B cell (primary cell): ENCODE results near the gene LSM14A. TPM values are rescaled to one million over a fixed set of nuclear protein-coding genes. Genes with fewer than 3 reads are reported as not detected.
A peak's percentile ranks its signal among the peaks of the same experiment; 100 is the strongest.

ENCODE experiments used
- ATAC-seq: fragments of 200-7000 bp; cut with Tn5 transposase; one replicate; pipeline ENCODE4 v1.10.0; 2021; ENCODE audit warnings: low read depth, mild to moderate bottlenecking, moderate number of reproducible peaks, moderate library complexity
- CTCF ChIA-PET: fragments of 350-600 bp; sonication (Branson Sonifier 250); formaldehyde crosslinking; loops from one replicate; lab custom pipeline; 2021; ENCODE audit warnings: antibody characterized with exemption, inconsistent platforms; lab: Charles Lee
- POLR2A ChIA-PET: fragments of 350-600 bp; sonication (Branson Sonifier 250); formaldehyde crosslinking; loops from one replicate; lab custom pipeline; 2021; ENCODE audit warnings: antibody characterized with exemption; lab: Charles Lee
- DNase-seq: peaks from one replicate; pipeline ENCODE4 v3.0.0; 2013
- H2AFZ ChIP-seq: 2 replicates; pipeline ENCODE4 v1.6.1; 2012; ENCODE audit warnings: mild to moderate bottlenecking, low read depth, low read length; ENCODE audit not compliant: insufficient read depth, poor library complexity, severe bottlenecking
- H3K27ac ChIP-seq, 2 donors: 1 replicate in 1 of 2; 2 replicates in 1 of 2; pipeline ENCODE4 v1.5.1; 2012 to 2013; ENCODE audit warnings: low read length in 2 of 2, mild to moderate bottlenecking in 2 of 2, moderate library complexity in 1 of 2
- H3K27me3 ChIP-seq, 4 experiments: fragments of 200-600 bp in 1 of 4; sonication (generic) in 1 of 4; replicated peaks in 1 of 4; 1 replicate in 2 of 4; 2 replicates in 2 of 4; pipeline versions ENCODE4 v1.6.1 to v1.7.0; 2013 to 2016; ENCODE audit warnings: low read length in 3 of 4, mild to moderate bottlenecking in 2 of 4, mixed read lengths in 1 of 4, moderate library complexity in 1 of 4; ENCODE audit not compliant: insufficient read depth in 4 of 4, control insufficient read depth in 3 of 4; ENCODE audit errors: control extremely low read depth in 1 of 4
- H3K36me3 ChIP-seq, 2 experiments: replicated peaks in 1 of 2; 1 replicate in 1 of 2; 2 replicates in 1 of 2; pipeline versions ENCODE4 v1.6.1 to v1.7.1; 2013; ENCODE audit warnings: low read length in 1 of 2; ENCODE audit not compliant: insufficient read depth in 2 of 2, control insufficient read depth in 1 of 2; ENCODE audit errors: control extremely low read depth in 1 of 2, extremely low read depth in 1 of 2
- H3K4me1 ChIP-seq, 2 donors: fragments of 200-600 bp in 1 of 2; sonication (generic) in 1 of 2; 1 replicate in 1 of 2; 2 replicates in 1 of 2; pipeline versions ENCODE4 v1.5.1 to v1.6.1; 2013 to 2017; ENCODE audit warnings: low read length in 2 of 2; ENCODE audit not compliant: control insufficient read depth in 2 of 2, insufficient read depth in 2 of 2
- H3K4me2 ChIP-seq: replicated peaks from 2 replicates; pipeline ENCODE3; 2012; ENCODE audit warnings: mild to moderate bottlenecking, low read depth, low read length; ENCODE audit not compliant: poor library complexity, severe bottlenecking
- H3K4me3 ChIP-seq, 5 experiments: fragments of 200-600 bp in 1 of 5; sonication (generic) in 1 of 5; 1 replicate in 3 of 5; 2 replicates in 2 of 5; pipeline versions ENCODE4 v1.5.1 to v1.7.0; 2011 to 2016; ENCODE audit warnings: low read length in 4 of 5, mild to moderate bottlenecking in 4 of 5, low read depth in 2 of 5, control low read depth in 1 of 5, moderate library complexity in 1 of 5; ENCODE audit not compliant: insufficient read depth in 1 of 5; ENCODE audit errors: control extremely low read depth in 1 of 5, extremely low read depth in 1 of 5
- H3K79me2 ChIP-seq: fragments of 200-600 bp; sonication (generic); one replicate; pipeline ENCODE4 v1.6.0; 2016; ENCODE audit warnings: low read length; ENCODE audit not compliant: control insufficient read depth, insufficient read depth
- H3K9ac ChIP-seq: fragments of 200-600 bp; sonication (generic); 2 replicates; pipeline ENCODE4 v1.6.1; 2017; ENCODE audit warnings: mild to moderate bottlenecking, low read length, moderate library complexity
- H3K9me3 ChIP-seq, 3 donors: one replicate each; pipeline versions ENCODE4 v1.6.1 to v1.7.1; 2013; ENCODE audit warnings: low read length in 2 of 3; ENCODE audit not compliant: control insufficient read depth in 2 of 3, insufficient read depth in 1 of 3; ENCODE audit errors: control extremely low read depth in 1 of 3
- H4K20me1 ChIP-seq: 2 replicates; pipeline ENCODE4 v1.6.0; 2012; ENCODE audit warnings: mild to moderate bottlenecking, low read length; ENCODE audit not compliant: insufficient read depth, control insufficient read depth, poor library complexity, severe bottlenecking
- H3K27ac Mint-ChIP-seq: one replicate; pipeline ENCODE4 v1.8.0; 2021; ENCODE audit warnings: mixed read lengths
- H3K27me3 Mint-ChIP-seq: one replicate; pipeline ENCODE4 v1.8.0; 2021; ENCODE audit warnings: mixed read lengths
- H3K4me1 Mint-ChIP-seq: one replicate; pipeline ENCODE4 v1.8.0; 2021; ENCODE audit warnings: mixed read lengths
- H3K4me3 Mint-ChIP-seq: one replicate; pipeline ENCODE4 v1.8.0; 2021; ENCODE audit warnings: mixed read lengths
- H3K9me3 Mint-ChIP-seq: one replicate; pipeline ENCODE4 v1.8.0; 2022; ENCODE audit warnings: mixed read lengths; ENCODE audit not compliant: insufficient read depth
- CTCF ChIP-seq: fragments of 200-600 bp; IDR thresholded peaks from one replicate; pipeline ENCODE4 v1.8.0; 2022; ENCODE audit warnings: antibody characterized with exemption, mild to moderate bottlenecking
- EZH2 ChIP-seq: IDR thresholded peaks from 2 replicates; pipeline ENCODE4 v1.6.1; 2012; ENCODE audit warnings: borderline replicate concordance, low read depth, mild to moderate bottlenecking, moderate library complexity, low read length; ENCODE audit not compliant: insufficient read depth, poor library complexity, severe bottlenecking
- WGBS: methylation state at CpG from one replicate; pipeline ENCODE4 v1.1.5; 2013; ENCODE audit warnings: missing lambda C conversion rate; ENCODE audit not compliant: insufficient coverage; 5-methylcytosine and 5-hydroxymethylcytosine counted together
- intact Hi-C: fragments of 100-400 bp; cut with micrococcal nuclease; formaldehyde crosslinking; loops from one replicate; pipeline ENCODE4 v1.10.0; 2022
- polyA minus RNA-seq: library from RNA; depleted of rRNA, polyadenylated mRNA; stranded (reverse); fragments of >200 nt; gene quantifications from 2 replicates; pipeline ENCODE4 v1.2.3, GENCODE V29; 2012
- polyA plus RNA-seq: library from polyadenylated mRNA; depleted of rRNA; stranded (reverse); fragments of >200 nt; gene quantifications from 2 replicates; pipeline ENCODE4 v1.2.3, GENCODE V29; 2012
- total RNA-seq, 2 donors: library from RNA; stranded (reverse); fragments of 120-200 nt in 1 of 2; gene quantifications; 1 replicate in 1 of 2; 2 replicates in 1 of 2; pipeline versions ENCODE4 v1.2.3 to v1.2.4, GENCODE V29; 2013 to 2022

Gene LSM14A
- 139 and 163 TPM in 2 replicates for total RNA-seq
- 91.3 TPM for total RNA-seq (2013)
- polyA plus RNA-seq, result 90.7 and 137 TPM in 2 replicates
- polyA minus RNA-seq, result 275 and 356 TPM in 2 replicates

GRCh38 chr19:34171877-34172660, at the start of gene LSM14A:
LSM14A (plus strand) TSS chr19:34172504; CDS start chr19:34172643, 139 bp downstream.
- Mint-ChIP-seq H3K4me1 (peaks cover 48% of the 10 kb centered on the region), H3K9me3 (no peaks in the 10 kb centered on the region), H3K27me3 (no peaks in the 10 kb centered on the region), H3K4me3 (peak within 1 kb of the TSS; percentile 97), H3K27ac (peak within 1 kb of the TSS; percentile 98)
- peaks cover 52 to 57% of the 10 kb centered on the region in 2 donors for H3K4me1 ChIP-seq
- H3K36me3 ChIP-seq, result peaks cover 2 to 3% of the 10 kb centered on the region in 2 experiments
- intact Hi-C loops, result loop anchor here (1.0 to 10.0 kb wide), 6 partner anchors 38 to 257 kb away; partner anchors contain the start of genes GARRE1, PDCD2L and UBA2
- under 1% methylated on average over 83 of the region's 83 CpGs for WGBS
- peak; percentile 78 for ATAC-seq
- H3K4me2 ChIP-seq, result peak within 1 kb of the TSS; percentile 76
- CTCF ChIA-PET, result interaction anchor here (0.6 to 2.1 kb wide), 3 partner anchors 26 to 175 kb away, joined by 4 to 12 read pairs (median 5); no protein-coding TSS in a partner anchor
- no peaks in the 10 kb centered on the region for H4K20me1 ChIP-seq
- H3K27ac ChIP-seq, result peak within 1 kb of the TSS; percentile 94 to 99
- DNase-seq, result peak; percentile 97
- H3K9ac ChIP-seq, result peak within 1 kb of the TSS; percentile 95
- POLR2A ChIA-PET, result interaction anchor here (0.6 to 1.7 kb wide), 6 partner anchors 37 to 650 kb away, joined by 3 to 8 read pairs (median 4); partner anchors contain the start of genes PEPD, SCGB2B2 and ZNF302
- peak within 1 kb of the TSS; percentile 81 for H2AFZ ChIP-seq
- TF ChIP-seq EZH2, result no peak
- no peaks in the 10 kb centered on the region for H3K27me3 ChIP-seq
- peak within 1 kb of the TSS; percentile 83 to 96 (median 92) for H3K4me3 ChIP-seq
- peaks cover 72% of the 10 kb centered on the region for H3K79me2 ChIP-seq
- H3K9me3 ChIP-seq, result no peaks in the 10 kb centered on the region

- Mint-ChIP-seq H3K4me3 (no peak overlapping the region), H3K27me3 (peaks cover 10% of the 10 kb centered on the region), H3K4me1 (no peaks in the 10 kb centered on the region), H3K27ac (no peak overlapping the region), H3K9me3 (no peaks in the 10 kb centered on the region)
- no peaks in the 10 kb centered on the region for H3K79me2 ChIP-seq
- H3K4me2 ChIP-seq, result no peak overlapping the region
- H3K9ac ChIP-seq, result no peak overlapping the region
- H3K36me3 ChIP-seq, result no peaks in the 10 kb centered on the region
- no peaks in the 10 kb centered on the region for H3K27me3 ChIP-seq
- no peaks in the 10 kb centered on the region for H3K9me3 ChIP-seq
- no peak overlapping the region for H3K4me3 ChIP-seq
- no peaks in the 10 kb centered on the region for H4K20me1 ChIP-seq
- intact Hi-C loops, result no loop called here
- ChIA-PET POLR2A (no interaction called here), CTCF (interaction anchor here (0.9 to 2.4 kb wide), 4 partner anchors 12 to 347 kb away, joined by 3 to 21 read pairs (median 4); no protein-coding TSS in a partner anchor)
- no peak overlapping the region for H2AFZ ChIP-seq
- no peaks in the 10 kb centered on the region for H3K4me1 ChIP-seq
- no peak overlapping the region for H3K27ac ChIP-seq
- WGBS, result 36% methylated on average over 1 of the region's 1 CpG
- TF ChIP-seq CTCF, result no peak
- no peak for ATAC-seq
- DNase-seq, result no peak
Observed at GRCh38 chr19:34124828-34125227, 47.5 kb upstream of the LSM14A start.
